IPS-NIHi11 (cell line): ENCODE data around the gene ORC2.
"Not testable (repeated sequence)": the region's sequence is repeated elsewhere in the genome, so short reads cannot be mapped to it uniquely, and the experiment has no call there.

Experiments
- DNase-seq: peaks from one replicate; pipeline ENCODE4 v3.0.0; 2012; ENCODE audit warnings: mixed read lengths, low spot score

ORC2 gene

DNA sequence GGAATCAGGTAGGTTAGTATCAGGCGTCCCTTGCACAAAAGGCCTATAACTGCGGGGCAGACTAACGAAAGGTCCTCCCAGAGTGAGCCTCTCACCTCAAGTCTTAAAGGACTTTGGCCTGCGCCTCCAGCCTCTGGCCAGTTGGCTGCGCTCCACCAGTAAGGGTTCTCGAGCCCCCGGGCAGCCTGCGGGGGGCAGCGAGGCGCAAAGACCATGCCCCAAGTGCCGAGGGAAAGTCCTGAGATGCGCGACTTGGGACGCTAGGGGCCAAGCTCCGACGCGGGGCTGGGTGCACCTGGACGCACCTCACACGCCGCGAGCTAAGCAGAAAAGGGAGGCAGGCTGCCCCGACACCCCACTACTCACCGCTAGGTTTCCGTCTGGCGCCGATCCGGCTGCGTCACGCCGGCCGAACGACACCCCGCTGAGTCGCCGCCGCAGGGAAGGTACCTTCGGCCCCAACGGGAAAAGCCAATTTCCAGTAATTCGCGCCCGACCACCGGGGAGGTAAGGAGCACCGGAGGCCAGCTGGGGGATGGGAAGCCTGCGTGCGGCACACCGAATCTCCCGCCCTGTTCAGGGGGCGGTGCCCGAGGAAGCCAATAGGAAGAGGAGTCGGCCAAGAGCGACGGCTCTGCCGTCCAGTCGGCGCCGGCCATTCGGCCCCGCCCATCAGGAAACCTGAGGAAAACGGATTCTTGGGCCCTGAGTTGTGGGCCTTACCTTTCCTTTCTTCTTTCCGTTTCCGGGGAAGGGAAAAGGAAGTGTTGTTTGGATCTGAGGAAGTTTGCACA, at the start of gene ORC2:
TSS of gene ORC2 (minus strand) at position 537 of the 794 bp plus-strand sequence. CDS start 5,537 bp downstream, outside the sequence.
- peak; percentile 100 for DNase-seq

DNA sequence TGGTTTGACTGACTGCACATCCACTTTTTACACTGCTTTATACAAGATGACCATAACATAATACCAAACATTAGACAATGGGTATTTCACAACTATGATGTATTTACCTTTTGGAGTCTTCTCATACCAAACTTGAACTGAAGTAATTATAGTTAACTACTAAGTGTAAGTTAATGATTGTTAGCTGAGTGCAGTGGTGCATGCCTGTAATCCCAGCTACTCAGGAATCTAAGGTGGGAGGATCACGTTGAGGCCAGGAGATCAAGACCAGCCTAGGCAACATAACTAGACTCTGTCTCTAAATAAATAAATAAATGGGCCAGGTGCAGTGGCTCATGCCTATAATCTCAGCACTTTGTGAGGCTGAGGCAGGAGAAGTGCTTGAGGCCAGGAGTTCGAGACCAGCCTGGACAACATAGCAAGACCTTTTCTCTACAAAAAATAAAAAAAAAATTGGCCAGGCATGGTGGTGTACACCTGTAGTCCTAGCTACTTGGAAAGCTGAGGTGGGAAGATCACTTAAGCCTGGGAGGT, 44.9 kb upstream of the ORC2 start:
- DNase-seq = no peak

- DNase-seq = no peak
Observed at GRCh38 chr2:201007584-201007998, 44.1 kb upstream of the ORC2 start.

DNA sequence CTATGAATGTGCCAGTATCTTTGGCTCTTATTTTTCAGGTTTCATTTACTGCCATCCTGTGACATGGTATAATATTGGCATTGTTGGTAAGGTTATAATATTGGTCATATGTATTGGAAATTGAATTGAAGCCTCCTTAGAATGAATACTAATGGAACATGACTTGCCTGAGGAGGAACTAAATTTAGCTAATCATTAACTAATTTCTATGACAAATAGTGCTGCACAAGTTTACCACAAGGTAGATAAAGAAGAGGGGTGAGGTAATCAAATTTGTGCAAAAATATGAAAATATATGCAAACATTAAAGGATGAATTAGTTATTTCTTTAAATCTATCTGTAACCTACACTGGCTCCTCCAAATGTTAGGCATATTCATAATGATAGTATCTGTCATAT, 43.2 kb upstream of the ORC2 start:
- no peak for DNase-seq

DNA sequence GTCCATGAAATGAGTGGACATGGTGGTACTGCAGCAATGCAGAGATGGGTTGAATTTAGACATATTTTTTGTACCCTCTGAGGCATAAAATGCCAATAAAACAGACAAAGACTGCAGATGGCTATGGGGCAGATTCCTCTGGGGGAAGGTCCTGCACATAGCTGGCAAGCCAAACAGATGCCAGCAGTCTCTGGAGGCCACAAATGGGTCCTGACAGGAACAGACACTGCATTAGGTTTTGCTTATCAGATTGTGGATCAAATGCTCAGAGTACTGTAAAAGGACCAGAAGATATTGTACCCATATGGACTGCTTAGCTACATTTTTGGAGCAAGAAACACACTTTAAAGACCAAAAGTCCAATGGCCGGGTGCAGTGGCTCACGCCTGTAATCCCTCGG, 40.9 kb upstream of the ORC2 start:
- DNase-seq = no peak

GRCh38 chr2:200993097-200993496, 29.6 kb upstream of the ORC2 start:
- no peak for DNase-seq

GRCh38 chr2:200987137-200987536, 23.7 kb upstream of the ORC2 start:
- no peak for DNase-seq

DNA sequence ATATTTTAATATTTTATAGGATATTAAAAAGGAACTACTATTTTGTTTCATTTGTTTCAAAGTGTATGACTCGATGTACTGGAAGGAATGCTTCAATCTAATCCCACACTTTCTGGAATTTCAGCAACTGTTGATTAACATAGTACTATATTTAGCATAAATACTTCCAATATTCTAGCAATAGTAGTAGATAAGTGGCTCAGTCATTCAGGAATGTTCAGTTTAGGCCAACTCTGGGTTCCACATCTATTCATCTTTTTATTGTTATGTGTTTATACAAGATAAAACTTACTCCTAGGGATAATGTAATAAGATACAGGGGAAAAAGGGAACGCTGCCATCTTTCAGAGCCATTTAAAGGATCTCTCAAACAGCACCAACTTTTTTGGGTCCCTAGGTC, 22.3 kb upstream of the ORC2 start:
- no peak for DNase-seq

- DNase-seq = no peak
Observed at GRCh38 chr2:200976710-200977109, 13.2 kb upstream of the ORC2 start.

DNA sequence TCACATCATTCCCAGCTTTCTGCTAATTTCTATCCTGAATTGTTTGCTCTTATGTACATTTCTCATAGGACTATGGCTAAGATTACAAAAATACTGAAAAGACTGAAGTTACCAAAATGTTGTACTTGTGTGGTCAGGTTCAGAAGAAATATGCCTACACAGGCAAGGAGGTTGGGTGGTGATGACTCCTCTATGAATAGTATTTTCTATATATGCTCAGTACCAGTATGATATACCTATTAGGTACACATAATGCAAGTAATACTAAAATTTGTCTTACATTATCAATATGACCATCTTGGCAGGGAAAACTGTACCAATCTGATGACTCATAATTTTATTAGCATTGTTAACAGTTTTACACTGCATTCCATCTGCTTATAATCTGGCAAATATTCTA, 12.2 kb upstream of the ORC2 start:
- DNase-seq = no peak

DNA sequence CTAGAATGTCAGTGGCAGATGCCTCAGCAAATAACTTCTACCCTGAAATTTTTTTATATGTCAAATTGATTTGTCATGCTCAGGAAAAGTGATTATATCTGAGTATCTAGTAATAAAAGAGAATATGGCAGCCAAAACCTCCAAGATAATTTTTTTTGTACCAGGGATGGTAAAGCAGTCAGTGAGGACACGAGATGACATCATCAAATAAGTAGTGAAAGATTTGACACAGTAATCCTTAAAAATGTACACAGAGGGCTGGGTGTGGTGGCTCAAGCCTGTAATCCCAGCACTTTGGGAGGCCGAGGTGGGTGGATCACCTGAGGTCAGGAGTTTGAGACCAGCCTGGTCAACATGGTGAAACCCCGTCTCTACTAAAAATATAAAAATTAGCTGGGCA, 6.6 kb upstream of the ORC2 start:
- DNase-seq = not testable (repeated sequence)

- DNase-seq = no peak
Observed at GRCh38 chr2:200968735-200969134, 5.3 kb upstream of the ORC2 start.

GRCh38 chr2:200968162-200968561, 4.7 kb upstream of the ORC2 start:
- no peak for DNase-seq

- no peak for DNase-seq
Observed at GRCh38 chr2:200966770-200967169, 3.3 kb upstream of the ORC2 start.

DNA sequence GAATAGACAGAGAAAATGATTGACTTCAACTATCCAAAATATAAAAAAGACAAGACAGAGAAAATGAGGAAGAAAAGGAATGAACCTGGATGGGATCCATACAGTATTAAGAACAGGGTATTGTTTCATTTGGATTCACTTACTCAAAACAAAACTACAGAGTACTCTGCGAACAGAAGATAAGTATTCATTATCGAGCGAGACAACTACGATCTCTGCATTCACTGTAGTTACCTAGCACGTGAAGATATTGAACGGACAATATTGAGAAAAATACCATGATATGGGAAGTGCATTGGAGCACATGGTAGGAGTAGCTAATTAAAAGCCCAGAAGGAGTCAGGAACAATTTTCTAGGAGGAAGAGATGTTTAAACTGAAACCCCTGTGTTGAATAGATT, 1.0 kb upstream of the ORC2 start:
- no peak for DNase-seq

DNA sequence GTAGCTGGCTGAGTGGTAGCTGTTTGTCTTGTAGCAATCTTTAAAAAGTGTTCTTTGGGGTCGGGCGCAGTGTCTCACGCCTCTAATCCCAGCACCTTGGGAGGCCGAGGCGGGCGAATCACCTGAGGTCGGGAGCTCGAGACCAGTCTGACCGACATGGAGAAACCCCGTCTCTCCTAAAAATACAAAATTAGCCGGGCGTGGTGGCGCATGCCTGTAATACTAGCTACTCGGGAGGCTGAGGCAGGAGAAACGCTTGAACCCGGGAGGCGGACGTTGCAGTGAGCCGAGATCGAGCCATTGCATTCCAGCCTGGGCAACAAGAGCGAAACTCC, 425 bp upstream of the ORC2 start:
- DNase-seq = not testable (repeated sequence)

DNA sequence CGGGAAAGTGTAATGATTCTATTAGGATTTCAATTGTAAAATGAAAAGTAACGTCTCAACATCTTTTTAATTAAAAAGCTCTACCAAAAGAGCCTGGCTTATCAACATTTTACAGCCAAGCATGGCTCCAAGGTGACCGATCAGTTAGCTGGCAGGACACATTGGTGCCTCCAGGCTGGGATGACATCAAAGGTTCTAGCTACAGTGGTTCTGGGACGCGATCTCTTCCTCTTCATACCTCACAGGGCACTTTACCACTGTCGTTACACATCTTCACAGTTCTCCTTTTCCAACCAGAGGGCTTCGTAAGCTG, 693 bp downstream of the ORC2 start:
- no peak for DNase-seq

- DNase-seq = no peak
Observed at GRCh38 chr2:200961674-200962073, 1.8 kb downstream of the ORC2 start.

DNA sequence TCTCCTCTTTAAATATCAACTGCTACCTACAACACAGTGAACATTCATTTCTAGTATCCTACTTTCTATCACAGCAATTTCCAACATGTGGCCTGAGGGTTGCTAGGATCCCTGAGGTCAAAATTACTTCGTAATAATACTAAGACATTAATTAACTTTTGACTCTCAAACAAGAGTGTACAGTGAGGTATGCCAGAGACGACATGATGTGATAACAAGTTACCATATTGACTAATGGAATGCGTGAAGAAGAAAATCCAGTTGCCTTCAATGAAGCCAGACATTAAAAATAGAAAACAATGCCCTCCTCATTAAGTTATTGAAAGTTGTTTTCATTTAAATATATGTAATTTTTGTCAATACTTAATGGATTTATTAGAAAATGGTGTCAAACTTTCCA, 13.1 kb downstream of the ORC2 start:
- no peak for DNase-seq

GRCh38 chr2:200945395-200945729, 18.1 kb downstream of the ORC2 start:
- no peak for DNase-seq

DNA sequence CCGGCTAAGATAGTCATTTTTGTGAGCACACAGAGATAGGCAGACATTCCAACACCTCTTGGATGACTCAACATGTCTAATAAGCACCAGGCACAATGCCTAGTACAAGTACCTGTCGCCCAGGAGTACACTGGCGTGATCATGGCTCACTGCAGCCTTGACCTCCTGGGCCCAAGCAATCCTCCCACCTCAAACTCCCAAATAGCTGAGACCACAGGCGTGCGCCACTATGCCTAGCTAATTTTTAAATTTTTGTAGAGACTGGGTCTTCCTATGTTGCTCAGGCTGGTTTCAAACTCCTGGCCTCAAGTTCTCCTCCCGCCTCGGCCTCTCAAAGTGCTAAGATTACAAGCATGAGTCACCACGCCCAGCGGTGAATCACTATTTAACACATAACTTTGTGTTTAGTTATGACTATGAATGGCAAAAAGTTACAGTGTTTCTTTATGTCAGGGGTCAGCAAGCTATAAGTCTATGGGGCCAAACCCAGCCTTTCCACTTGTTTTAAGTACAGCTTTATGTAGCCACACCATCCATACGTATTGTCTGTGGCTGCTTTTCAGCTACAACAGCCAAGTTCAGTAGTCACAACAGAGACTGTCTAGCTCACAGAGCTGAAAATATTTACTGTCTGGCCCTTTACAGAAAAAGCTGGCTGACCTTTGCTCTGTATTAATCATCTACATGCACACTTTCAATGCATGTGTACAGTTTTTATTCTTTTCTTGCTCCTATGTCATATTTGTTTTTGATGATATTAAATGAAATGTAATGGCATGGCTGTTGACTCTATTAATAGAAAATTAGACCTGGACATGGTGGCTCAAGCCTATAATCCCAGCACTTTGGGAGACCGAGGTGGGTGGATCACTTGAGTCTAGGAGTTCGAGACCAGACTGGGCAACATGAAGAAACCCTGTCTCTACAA, 18.7 kb downstream of the ORC2 start:
- DNase-seq = no peak

GRCh38 chr2:200943527-200944105, 19.8 kb downstream of the ORC2 start:
- DNase-seq = no peak

GRCh38 chr2:200939832-200940231, 23.6 kb downstream of the ORC2 start:
- DNase-seq = no peak
